SIG-M5 treated with dmso at 0.1 percent for 504 hours (cell line): ENCODE results near the gene INO80E.
"Not testable (repeated sequence)": the region's sequence is repeated elsewhere in the genome, so short reads cannot be mapped to it uniquely, and the experiment has no call there.

Experiments used
- DNase-seq: peaks from one replicate; lab custom pipeline; 2025; ENCODE audit not compliant: unreplicated experiment; lab: John Stamatoyannopoulos, UW

INO80E gene

GRCh38 chr16:29995911-29996765 lies at the start of gene INO80E:
TSS of gene INO80E (plus strand) at chr16:29996241. CDS start at chr16:29996311, 70 bp downstream.
- DNase-seq: peak; percentile 95

GRCh38 chr16:29947897-29948296 lies 48.1 kb upstream of the INO80E start:
- DNase-seq: no peak

- no peak for DNase-seq
These were observed 45.1 kb upstream of the INO80E start for GRCh38 chr16:29950806-29951461.

GRCh38 chr16:29951625-29952365 lies 44.2 kb upstream of the INO80E start:
- DNase-seq: no peak

- no peak for DNase-seq
These were observed 37.3 kb upstream of the INO80E start for GRCh38 chr16:29958756-29959155.

GRCh38 chr16:29959293-29959692 lies 36.7 kb upstream of the INO80E start:
- no peak for DNase-seq

- DNase-seq: not testable (repeated sequence)
These were observed 36.2 kb upstream of the INO80E start for GRCh38 chr16:29959821-29960220.

- no peak for DNase-seq
These were observed 34.9 kb upstream of the INO80E start for GRCh38 chr16:29961127-29961478.

GRCh38 chr16:29961479-29962343 lies 34.3 kb upstream of the INO80E start, which contains the start of gene TMEM219:
TSS of gene TMEM219 (plus strand) at chr16:29962079. CDS start at chr16:29963144, 1,065 bp downstream.
- DNase-seq: peak; percentile 77

- DNase-seq: peak; percentile 70
These were observed 33.6 kb upstream of the INO80E start for GRCh38 chr16:29962344-29962994.

GRCh38 chr16:29963021-29963743 lies 32.9 kb upstream of the INO80E start:
- no peak for DNase-seq

GRCh38 chr16:29968205-29968604 lies 27.8 kb upstream of the INO80E start:
- no peak for DNase-seq

- no peak for DNase-seq
These were observed 24.7 kb upstream of the INO80E start for GRCh38 chr16:29971304-29971703.

- DNase-seq: no peak
These were observed 23.5 kb upstream of the INO80E start for GRCh38 chr16:29972500-29972899.

- DNase-seq: no peak
These were observed 23.1 kb upstream of the INO80E start for GRCh38 chr16:29972992-29973383.

GRCh38 chr16:29973384-29974246 lies 22.4 kb upstream of the INO80E start, which contains the start of gene TAOK2:
TSS of gene TAOK2 (plus strand) at chr16:29973868. CDS start at chr16:29977773, 3,905 bp downstream.
- DNase-seq: peak; percentile 98

- DNase-seq: peak; percentile 10
These were observed 21.5 kb upstream of the INO80E start for GRCh38 chr16:29974291-29975133.
